AG04450 (cell line): ENCODE measurements around the gene OSBPL3. TPM values are rescaled to one million over a fixed set of nuclear protein-coding genes. Genes with fewer than 3 reads are reported as not detected.

Source experiments
- CTCF ChIA-PET: fragments of 300-600, 350-600 bp; formaldehyde crosslinking; extraction: SDS; loops from one replicate; lab custom pipeline; 2022; ENCODE audit warnings: antibody characterized with exemption, inconsistent platforms; lab: Charles Lee
- POLR2A ChIA-PET: fragments of 350-600 bp; formaldehyde crosslinking; extraction: SDS; loops from one replicate; lab custom pipeline; 2021; ENCODE audit warnings: antibody characterized with exemption, inconsistent platforms; lab: Yijun Ruan, JAX
- DNase-seq: peaks from one replicate; pipeline ENCODE4 v3.0.0-alpha.2; 2011; ENCODE audit warnings: low read depth, low spot score
- H3K27ac ChIP-seq: one replicate; pipeline ENCODE4 v1.5.1; 2012; ENCODE audit warnings: low read depth, low read length, control low read depth
- H3K27me3 ChIP-seq: one replicate; pipeline ENCODE4 v1.6.0; 2012; ENCODE audit warnings: low read length; ENCODE audit not compliant: control insufficient read depth, insufficient read depth
- H3K4me3 ChIP-seq: 2 replicates; pipeline ENCODE4 v1.5.1; 2011; ENCODE audit warnings: mild to moderate bottlenecking, low read depth, low read length, control low read depth
- H3K9me3 ChIP-seq: 2 replicates; pipeline ENCODE4 v1.5.1; 2012; ENCODE audit warnings: low read length; ENCODE audit not compliant: control insufficient read depth, insufficient read depth
- polyA plus RNA-seq: library from polyadenylated mRNA; depleted of rRNA; stranded (reverse); fragments of >200 nt; gene quantifications from 2 replicates; pipeline ENCODE4 v1.2.3, GENCODE V29; 2011
- TF ChIP-seq, protein P1 (sequence below): IDR thresholded peaks from 2 replicates; pipeline ENCODE4 v1.5.1; 2011; ENCODE audit warnings: low read depth, low read length, control low read depth, inconsistent platforms

The OSBPL3 gene
- polyA plus RNA-seq, 1 experiment: 37.8 TPM

DNA sequence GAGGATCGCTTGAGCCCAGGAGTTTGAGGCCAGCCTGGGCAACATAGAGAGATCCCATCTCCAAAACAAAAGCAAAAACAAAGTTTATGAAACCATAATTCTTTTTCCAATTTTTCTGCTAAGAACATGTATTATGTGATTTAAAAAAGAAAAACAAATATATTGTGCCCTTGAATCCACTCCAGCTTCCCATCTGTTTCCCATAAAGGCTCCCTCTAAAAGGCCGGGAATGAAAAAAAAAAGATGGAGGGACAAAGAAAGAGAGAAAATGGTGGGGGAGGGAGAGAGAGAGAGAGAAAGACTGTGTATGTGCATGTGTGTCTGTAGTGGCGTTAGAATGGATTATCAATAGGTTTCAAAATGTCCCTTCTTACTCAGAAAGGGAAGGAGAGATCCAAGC is 202.2 kb downstream of the OSBPL3 start:
- TF ChIP-seq, protein P1, sequence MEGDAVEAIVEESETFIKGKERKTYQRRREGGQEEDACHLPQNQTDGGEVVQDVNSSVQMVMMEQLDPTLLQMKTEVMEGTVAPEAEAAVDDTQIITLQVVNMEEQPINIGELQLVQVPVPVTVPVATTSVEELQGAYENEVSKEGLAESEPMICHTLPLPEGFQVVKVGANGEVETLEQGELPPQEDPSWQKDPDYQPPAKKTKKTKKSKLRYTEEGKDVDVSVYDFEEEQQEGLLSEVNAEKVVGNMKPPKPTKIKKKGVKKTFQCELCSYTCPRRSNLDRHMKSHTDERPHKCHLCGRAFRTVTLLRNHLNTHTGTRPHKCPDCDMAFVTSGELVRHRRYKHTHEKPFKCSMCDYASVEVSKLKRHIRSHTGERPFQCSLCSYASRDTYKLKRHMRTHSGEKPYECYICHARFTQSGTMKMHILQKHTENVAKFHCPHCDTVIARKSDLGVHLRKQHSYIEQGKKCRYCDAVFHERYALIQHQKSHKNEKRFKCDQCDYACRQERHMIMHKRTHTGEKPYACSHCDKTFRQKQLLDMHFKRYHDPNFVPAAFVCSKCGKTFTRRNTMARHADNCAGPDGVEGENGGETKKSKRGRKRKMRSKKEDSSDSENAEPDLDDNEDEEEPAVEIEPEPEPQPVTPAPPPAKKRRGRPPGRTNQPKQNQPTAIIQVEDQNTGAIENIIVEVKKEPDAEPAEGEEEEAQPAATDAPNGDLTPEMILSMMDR: no peak
- Histone ChIP-seq H3K9me3 (no peaks in the 10 kb centered on the region), H3K27me3 (no peaks in the 10 kb centered on the region), H3K27ac (no peak overlapping the region), H3K4me3 (no peak overlapping the region)
- ChIA-PET POLR2A (no interaction called here), CTCF (interaction anchor here (0.9 to 3.0 kb wide), 4 partner anchors 20 to 320 kb away, joined by 3 to 28 read pairs (median 10); no protein-coding TSS in a partner anchor)
- DNase-seq: no peak

DNA sequence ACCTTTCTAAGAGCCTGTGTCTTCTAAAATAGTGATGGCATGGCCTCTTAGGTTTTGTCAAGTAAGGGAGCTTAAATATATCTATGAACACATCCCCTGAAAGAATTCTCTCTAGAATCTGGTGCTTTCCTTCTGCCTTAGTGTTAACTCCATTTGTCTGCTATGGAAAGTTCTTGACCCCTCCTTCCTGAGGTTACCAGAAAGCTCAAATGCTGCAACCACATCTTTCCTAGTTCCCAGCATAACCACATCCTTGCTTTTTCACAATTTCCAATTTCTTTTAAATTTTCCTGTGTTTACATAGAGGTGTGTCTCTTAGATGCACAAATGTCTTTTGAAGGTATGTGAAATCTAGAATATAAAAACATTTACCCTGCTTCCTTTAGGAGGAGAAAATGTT is 206.3 kb downstream of the OSBPL3 start:
- Histone ChIP-seq H3K27ac (no peak overlapping the region), H3K4me3 (no peak overlapping the region), H3K9me3 (no peaks in the 10 kb centered on the region), H3K27me3 (no peaks in the 10 kb centered on the region)
- ChIA-PET CTCF (interaction anchor here (0.9 to 2.5 kb wide), 3 partner anchors 38 to 320 kb away, joined by 3 to 11 read pairs (median 5); no protein-coding TSS in a partner anchor), POLR2A (no interaction called here)
- TF ChIP-seq, protein P1: no peak
- DNase-seq: no peak

DNA sequence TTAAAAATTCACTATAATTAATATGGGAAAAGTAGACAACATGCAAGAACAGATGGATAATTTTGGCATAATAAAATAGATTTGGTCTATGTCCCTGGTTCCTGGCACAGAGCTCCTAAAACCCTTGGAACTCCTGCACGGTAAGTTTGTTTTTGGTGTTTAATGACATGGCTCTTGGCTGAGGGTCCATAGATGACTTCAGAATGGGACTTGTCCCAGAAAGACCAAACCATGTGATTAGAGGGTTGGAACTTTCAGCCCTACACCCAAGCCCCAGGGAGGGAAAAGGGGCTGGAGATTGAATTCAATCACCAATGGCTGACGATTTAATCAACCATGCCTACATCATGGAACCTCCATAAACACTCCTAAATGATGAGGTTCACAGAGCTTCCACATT is 210.1 kb downstream of the OSBPL3 start:
- no peaks in the 10 kb centered on the region for H3K27me3 ChIP-seq
- POLR2A ChIA-PET: no interaction called here
- CTCF ChIA-PET: interaction anchor here (1.1 to 1.3 kb wide), 2 partner anchors 42 to 329 kb away, joined by 5 read pairs; no protein-coding TSS in a partner anchor

DNA sequence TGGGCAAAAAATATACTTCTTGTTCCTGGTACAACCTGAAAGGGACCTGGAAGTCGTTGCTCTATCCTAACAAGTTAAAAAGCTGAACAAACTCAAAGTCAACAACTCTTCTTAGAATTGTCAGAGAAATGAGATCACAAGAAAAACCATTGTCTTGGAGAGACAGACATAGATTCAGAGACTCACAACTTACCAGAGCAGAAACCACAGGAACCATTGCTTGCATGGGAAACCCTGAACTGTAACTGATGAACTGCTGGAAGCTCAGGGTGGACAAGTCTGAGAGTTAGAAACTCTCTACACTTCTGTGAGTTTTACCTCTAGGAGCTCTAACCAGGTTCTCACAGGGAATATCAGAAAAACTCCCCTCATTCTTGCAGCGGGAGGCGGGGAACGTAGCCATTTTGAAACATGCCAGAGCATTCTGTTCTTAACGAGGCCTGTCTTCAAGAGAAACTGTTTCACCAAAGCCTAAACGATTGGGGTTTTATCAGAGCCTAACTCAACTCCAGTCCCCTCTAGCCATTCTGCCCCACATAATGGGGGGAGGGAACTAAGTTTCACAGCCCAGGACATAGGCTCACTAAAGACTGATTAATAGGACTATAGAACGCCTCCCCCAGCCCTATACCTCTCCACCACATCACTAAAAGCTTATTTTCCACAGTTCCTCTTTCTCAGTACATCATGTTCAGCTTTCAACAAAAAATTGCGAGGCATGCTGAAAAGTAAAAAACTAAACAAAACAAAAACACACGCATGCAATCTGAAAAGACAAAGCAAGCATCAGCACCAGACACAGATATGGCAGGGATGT is 210.8 kb downstream of the OSBPL3 start:
- TF ChIP-seq, protein P1: no peak
- POLR2A ChIA-PET: no interaction called here

More for the DNA sequence above, 210.1 kb downstream of the OSBPL3 start:
- DNase-seq: no peak
- TF ChIP-seq, protein P1: no peak
- H3K4me3 ChIP-seq: no peak overlapping the region
- H3K9me3 ChIP-seq: no peaks in the 10 kb centered on the region
- no peak overlapping the region for H3K27ac ChIP-seq

More for the DNA sequence above, 210.8 kb downstream of the OSBPL3 start:
- Histone ChIP-seq H3K27ac (no peak overlapping the region), H3K4me3 (no peak overlapping the region), H3K27me3 (no peaks in the 10 kb centered on the region), H3K9me3 (no peaks in the 10 kb centered on the region)
- DNase-seq: no peak
- CTCF ChIA-PET: interaction anchor here (0.7 to 1.1 kb wide), 2 partner anchors 43 to 301 kb away, joined by 3 to 5 read pairs; no protein-coding TSS in a partner anchor
